H9 (cell line): ENCODE measurements around the gene RGL1. TPM values are rescaled to one million over a fixed set of nuclear protein-coding genes. Genes with fewer than 3 reads are reported as not detected.

Source experiments
- DNase-seq: peaks from one replicate; pipeline ENCODE4 v3.0.0-alpha.2; 2017
- H2AFZ ChIP-seq: one replicate; pipeline ENCODE4 v1.6.1; 2013; ENCODE audit warnings: mild to moderate bottlenecking, low read length, control low read depth, moderate library complexity
- H2AK5ac ChIP-seq: 2 replicates; pipeline ENCODE4 v1.6.1; 2013; ENCODE audit warnings: low read length, control low read depth, mixed read lengths; ENCODE audit not compliant: insufficient read length
- H2BK120ac ChIP-seq: one replicate; pipeline ENCODE4 v1.6.1; 2013; ENCODE audit warnings: low read depth, mild to moderate bottlenecking, low read length, control low read depth, inconsistent platforms; ENCODE audit not compliant: poor library complexity, severe bottlenecking
- H2BK12ac ChIP-seq: 2 replicates; pipeline ENCODE4 v1.6.1; 2013; ENCODE audit warnings: low read length, control low read depth, mixed read lengths, low read depth; ENCODE audit not compliant: insufficient read length
- H2BK15ac ChIP-seq: 2 replicates; pipeline ENCODE4 v1.6.1; 2013; ENCODE audit warnings: low read depth, low read length, control low read depth
- H2BK20ac ChIP-seq: one replicate; pipeline ENCODE4 v1.6.1; 2013; ENCODE audit warnings: low read depth, mild to moderate bottlenecking, low read length, control low read depth, inconsistent platforms; ENCODE audit not compliant: poor library complexity, severe bottlenecking
- H2BK5ac ChIP-seq: 2 replicates; pipeline ENCODE4 v1.6.1; 2013; ENCODE audit warnings: low read length, control low read depth, mixed read lengths; ENCODE audit not compliant: insufficient read length
- H3K14ac ChIP-seq: 2 replicates; pipeline ENCODE4 v1.6.1; 2013; ENCODE audit warnings: low read length, control low read depth; ENCODE audit not compliant: insufficient read depth
- H3K18ac ChIP-seq: 2 replicates; pipeline ENCODE4 v1.6.1; 2013; ENCODE audit warnings: low read depth, mild to moderate bottlenecking, mixed read lengths, low read length, control low read depth; ENCODE audit not compliant: insufficient read length
- H3K23ac ChIP-seq: 2 replicates; pipeline ENCODE4 v1.6.1; 2013; ENCODE audit warnings: low read length, control low read depth, mixed read lengths, low read depth; ENCODE audit not compliant: insufficient read length
- H3K23me2 ChIP-seq: 2 replicates; pipeline ENCODE4 v1.6.1; 2013; ENCODE audit warnings: low read depth, mild to moderate bottlenecking, mixed read lengths, low read length, control low read depth; ENCODE audit not compliant: insufficient read length, poor library complexity, severe bottlenecking
- H3K27ac ChIP-seq: 2 replicates; pipeline ENCODE4 v1.5.1; 2013; ENCODE audit warnings: low read length, control low read depth, mixed read lengths, low read depth; ENCODE audit not compliant: insufficient read length
- H3K27me3 ChIP-seq: 2 replicates; pipeline ENCODE4 v1.6.1; 2013; ENCODE audit warnings: low read length, control low read depth, inconsistent platforms; ENCODE audit not compliant: insufficient read depth
- H3K4ac ChIP-seq: 2 replicates; pipeline ENCODE4 v1.6.1; 2013; ENCODE audit warnings: low read depth, mild to moderate bottlenecking, control low read depth, inconsistent platforms, low read length, moderate library complexity
- H3K4me1 ChIP-seq: 2 replicates; pipeline ENCODE4 v1.6.1; 2013; ENCODE audit warnings: low read length, control low read depth, inconsistent platforms; ENCODE audit not compliant: insufficient read depth
- H3K4me2 ChIP-seq: 2 replicates; pipeline ENCODE4 v1.6.1; 2013; ENCODE audit warnings: low read length, control low read depth, mixed read lengths; ENCODE audit not compliant: insufficient read length, insufficient read depth
- H3K56ac ChIP-seq: 2 replicates; pipeline ENCODE4 v1.6.1; 2013; ENCODE audit warnings: low read depth, mild to moderate bottlenecking, mixed read lengths, low read length, control low read depth; ENCODE audit not compliant: insufficient read length
- H3K79me1 ChIP-seq: 2 replicates; pipeline ENCODE4 v1.6.1; 2013; ENCODE audit warnings: low read depth, mild to moderate bottlenecking, moderate library complexity, low read length, control low read depth, inconsistent platforms; ENCODE audit not compliant: insufficient read depth, poor library complexity, severe bottlenecking
- H3K79me2 ChIP-seq: 2 replicates; pipeline ENCODE4 v1.6.1; 2013; ENCODE audit warnings: low read length, control low read depth, inconsistent platforms; ENCODE audit not compliant: insufficient read depth
- H3K9ac ChIP-seq: 2 replicates; pipeline ENCODE4 v1.6.1; 2013; ENCODE audit warnings: low read length, control low read depth, mixed read lengths; ENCODE audit not compliant: insufficient read length; ENCODE audit errors: extremely low read depth
- H3K9me3 ChIP-seq: one replicate; pipeline ENCODE4 v1.6.1; 2013; ENCODE audit warnings: low read depth, low read length, inconsistent platforms; ENCODE audit not compliant: control insufficient read depth
- H3T11ph ChIP-seq: one replicate; pipeline ENCODE4 v1.6.1; 2013; ENCODE audit warnings: mild to moderate bottlenecking, low read length, control low read depth, inconsistent platforms
- H4K20me1 ChIP-seq: one replicate; pipeline ENCODE4 v1.6.1; 2013; ENCODE audit not compliant: control insufficient read depth, insufficient read length, insufficient read depth
- H4K5ac ChIP-seq: 2 replicates; pipeline ENCODE4 v1.6.1; 2013; ENCODE audit warnings: low read depth, mild to moderate bottlenecking, mixed read lengths, low read length, control low read depth; ENCODE audit not compliant: insufficient read length
- H4K8ac ChIP-seq: replicated peaks from 2 replicates; pipeline ENCODE4 v1.6.1; 2013; ENCODE audit warnings: low read length, control low read depth, mixed read lengths, low read depth; ENCODE audit not compliant: insufficient read length
- H4K91ac ChIP-seq: 2 replicates; pipeline ENCODE4 v1.6.1; 2013; ENCODE audit warnings: low read depth, mild to moderate bottlenecking, moderate library complexity, mixed read lengths, low read length, control low read depth; ENCODE audit not compliant: insufficient read length
- H3K27ac Mint-ChIP-seq, 3 experiments: 2 replicates in 2 of 3; 3 replicates in 1 of 3; pipeline ENCODE4 v1.8.0; 2020 to 2021; ENCODE audit warnings: mixed read lengths in 3 of 3, mild to moderate bottlenecking in 1 of 3, moderate library complexity in 1 of 3
- H3K27me3 Mint-ChIP-seq: 2 replicates; pipeline ENCODE4 v1.8.0; 2021; ENCODE audit warnings: low read depth, mild to moderate bottlenecking, moderate library complexity, mixed read lengths
- H3K36me3 Mint-ChIP-seq, 3 experiments: 2 replicates in 2 of 3; 3 replicates in 1 of 3; pipeline ENCODE4 v1.8.0; 2020 to 2021; ENCODE audit warnings: low read depth in 3 of 3, mixed read lengths in 3 of 3; ENCODE audit not compliant: insufficient read depth in 1 of 3
- H3K4me1 Mint-ChIP-seq, 2 experiments: 2 replicates each; pipeline ENCODE4 v1.8.0; 2020; ENCODE audit warnings: mixed read lengths in 2 of 2
- H3K4me3 Mint-ChIP-seq, 2 experiments: 2 replicates in 1 of 2; 3 replicates in 1 of 2; pipeline ENCODE4 v1.8.0; 2020 to 2021; ENCODE audit warnings: mild to moderate bottlenecking in 2 of 2, mixed read lengths in 2 of 2, moderate library complexity in 1 of 2
- H3K9me3 Mint-ChIP-seq, 2 experiments: 2 replicates in 1 of 2; 3 replicates in 1 of 2; pipeline ENCODE4 v1.8.0; 2020; ENCODE audit warnings: mild to moderate bottlenecking in 2 of 2, mixed read lengths in 2 of 2, moderate library complexity in 1 of 2
- CTCF ChIP-seq: fragments of 200-600 bp; sonication (generic); conservative IDR thresholded peaks from 3 replicates; pipeline ENCODE4 v1.8.0; 2021; ENCODE audit warnings: antibody characterized with exemption, mild to moderate bottlenecking
- WGBS: extraction: QIAGEN DNeasy Blood & Tissue Kit; methylation state at CpG from one replicate; pipeline ENCODE4 v1.1.7; 2013; ENCODE audit warnings: missing lambda C conversion rate, low lambda C conversion rate, mixed read lengths; ENCODE audit not compliant: insufficient read length; ENCODE audit errors: extremely low coverage; 5-methylcytosine and 5-hydroxymethylcytosine counted together
- long read RNA-seq: library from polyadenylated mRNA; unstranded; transcript quantifications from one replicate; pipeline ENCODE4 v2.0.0, GENCODE V29; 2020
- total RNA-seq: library from RNA; stranded (reverse); gene quantifications from 2 replicates; pipeline ENCODE4 v1.2.1, GENCODE V29; 2021

Gene RGL1
- 1.4 TPM in 2 replicates for total RNA-seq
- long read RNA-seq, partial matches to known transcripts: 1 of 4 reads
- long read RNA-seq, other reads (novel, unspliced or antisense): 3 of 4 reads

- no CpG with 5 or more reads among the region's 58 CpGs for WGBS
- H3K4me1 ChIP-seq: peaks cover 15% of the 10 kb centered on the region
- H3K4me1 Mint-ChIP-seq: peaks cover 19 to 20% of the 10 kb centered on the region in 2 experiments
Measured at GRCh38 chr1:183804916-183805841, at the start of gene RGL1. Gene RGL1, plus strand, starts transcription at chr1:183805120. Its CDS starts 178 bp downstream, at chr1:183805298.

More at GRCh38 chr1:183804916-183805841, at the start of gene RGL1:
- H3K9me3 ChIP-seq: no peaks in the 10 kb centered on the region
- no peak within 1 kb of the TSS for H2BK120ac ChIP-seq
- H3K27ac ChIP-seq: no peak within 1 kb of the TSS
- no peak within 1 kb of the TSS for H2BK20ac ChIP-seq
- H3T11ph ChIP-seq: no peak within 1 kb of the TSS
- TF ChIP-seq CTCF: no peak
- H4K20me1 ChIP-seq: no peaks in the 10 kb centered on the region
- no peak within 1 kb of the TSS for H2BK12ac ChIP-seq
- H3K27me3 ChIP-seq: no peaks in the 10 kb centered on the region; the same call in 1 of the 2 replicates
- no peak within 1 kb of the TSS for H2AK5ac ChIP-seq
- peak within 1 kb of the TSS in 2 of 3 experiments; percentile 9 to 30; a peak in 3 of 7 replicates for H3K27ac Mint-ChIP-seq
- H3K36me3 Mint-ChIP-seq: 0 out of 7 replicates have a peak, but pooled peaks cover 0 to 1% (median 0%) of the 10 kb centered on the region in 3 experiments
- no peak within 1 kb of the TSS for H3K56ac ChIP-seq
- peak within 1 kb of the TSS; percentile 76 to 92 for H3K4me3 Mint-ChIP-seq
- no peaks in the 10 kb centered on the region for H3K79me2 ChIP-seq
- no peak within 1 kb of the TSS for H3K23ac ChIP-seq
- peaks cover 11% of the 10 kb centered on the region for H3K23me2 ChIP-seq
- H3K27me3 Mint-ChIP-seq: peaks cover 29% of the 10 kb centered on the region
- no peak within 1 kb of the TSS for H4K8ac ChIP-seq
- H3K79me1 ChIP-seq: no peaks in the 10 kb centered on the region
- H4K5ac ChIP-seq: no peak within 1 kb of the TSS
- peak within 1 kb of the TSS; percentile 32; the same call in 1 of the 2 replicates for H3K14ac ChIP-seq
- H3K9ac ChIP-seq: peak within 1 kb of the TSS; percentile 5
- no peak within 1 kb of the TSS for H2BK5ac ChIP-seq
- H3K4ac ChIP-seq: no peak within 1 kb of the TSS
- H4K91ac ChIP-seq: no peak within 1 kb of the TSS
- peak within 1 kb of the TSS; percentile 5 for H2AFZ ChIP-seq
- H3K9me3 Mint-ChIP-seq: peaks cover 6 to 8% of the 10 kb centered on the region in 2 experiments; a peak in 4 of 5 replicates
- H3K4me2 ChIP-seq: peak within 1 kb of the TSS; percentile 64
- no peak within 1 kb of the TSS for H2BK15ac ChIP-seq
- peak; percentile 49 for DNase-seq
- H3K18ac ChIP-seq: no peak within 1 kb of the TSS
